Measurements from ENCODE around the gene COA3.
A peak's percentile ranks its signal among the peaks of the same experiment; 100 is the strongest.

Gene COA3

DNA sequence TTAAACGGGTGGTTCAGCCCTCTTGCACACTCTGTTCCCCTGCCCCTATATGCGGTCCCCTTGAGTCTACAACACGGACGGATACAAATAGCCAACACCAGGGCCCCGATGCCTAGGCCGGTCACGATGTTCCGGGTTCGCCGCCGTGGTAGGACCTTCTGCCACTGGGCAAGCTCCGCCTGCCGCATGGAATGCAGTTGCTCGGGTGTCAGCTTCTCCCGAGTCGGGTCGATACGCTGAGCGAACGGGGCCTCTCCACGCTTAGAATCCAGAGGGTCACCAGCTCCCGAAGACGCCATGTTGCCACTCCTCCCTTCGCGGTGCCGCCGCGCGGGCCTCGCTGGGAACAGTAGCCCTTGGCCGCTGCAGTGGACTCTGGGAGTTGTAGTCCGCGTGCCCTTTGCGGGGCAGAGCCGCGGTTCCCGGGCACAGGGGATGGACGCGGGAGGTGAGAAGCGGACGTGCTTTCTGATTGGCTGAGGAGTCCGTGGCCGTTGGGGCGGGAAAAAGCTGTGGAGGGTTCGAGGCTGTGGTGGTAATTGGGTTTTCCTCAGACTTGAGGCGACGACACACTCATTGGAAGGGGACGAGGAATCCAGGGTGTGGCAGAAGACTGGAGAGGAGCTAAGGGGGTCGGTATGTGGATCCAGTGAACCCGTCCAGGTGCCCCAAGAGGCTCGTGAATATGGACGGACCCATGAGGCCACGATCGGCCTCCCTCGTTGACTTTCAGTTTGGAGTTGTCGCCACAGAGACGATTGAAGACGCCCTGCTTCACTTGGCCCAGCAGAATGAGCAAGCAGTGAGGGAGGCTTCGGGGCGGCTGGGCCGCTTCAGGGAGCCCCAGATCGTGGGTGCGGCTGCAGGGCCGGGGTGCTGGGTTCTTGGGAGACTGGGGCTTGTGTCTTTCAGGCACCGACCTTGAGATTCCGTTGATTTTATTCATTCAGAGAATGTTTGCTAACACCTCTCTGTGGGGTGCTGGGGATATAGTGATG, at the start of gene COA3, which contains the start of gene CNTD1:
Gene COA3 (minus strand): TSS at position 322 of the 998 bp plus-strand sequence. CDS start 23 bp downstream, at position 299.
Gene CNTD1 (plus strand): TSS at position 479 of the 998 bp plus-strand sequence. CDS start 207 bp downstream, at position 686.
- no peak for TF ChIP-seq CTCF (IDR thresholded peaks at IDR 0.05; ENCODE audit: low read depth, low read length, missing control alignments)
- in situ Hi-C loops (cut with HindIII; ENCODE audit: low sequenced_read_pairs) = no loop called here
- DNase-seq (ENCODE audit: low read depth) = peak; percentile 51
- H3K4me3 ChIP-seq (ENCODE audit: low read depth, low read length) = peak within 1 kb of the TSS; percentile 94

DNA sequence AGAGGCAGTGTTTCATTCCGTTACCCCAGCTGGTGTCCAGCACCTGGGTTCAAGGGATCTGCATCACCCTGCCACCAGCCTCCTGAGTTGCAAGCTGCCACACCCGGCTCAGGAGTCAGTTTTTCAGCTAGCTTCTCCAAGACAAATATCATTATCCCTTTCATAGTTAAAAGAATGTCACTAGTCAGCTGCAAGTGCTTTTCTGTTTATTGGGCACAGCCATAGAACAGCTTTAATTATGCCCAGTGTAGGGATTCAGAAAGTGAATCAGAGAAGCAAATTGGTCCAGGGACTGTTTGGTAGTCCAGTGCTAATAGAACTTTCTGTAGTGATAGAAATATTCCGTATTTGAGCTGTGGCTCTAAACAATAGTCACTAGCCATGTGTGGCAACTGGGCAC, 49.6 kb upstream of the COA3 start:
- no peak overlapping the region for H3K4me3 ChIP-seq (ENCODE audit: low read depth, low read length)
- DNase-seq (ENCODE audit: low read depth) = no peak
- TF ChIP-seq CTCF (IDR thresholded peaks at IDR 0.05; ENCODE audit: low read depth, low read length, missing control alignments) = no peak
- in situ Hi-C loops (cut with HindIII; ENCODE audit: low sequenced_read_pairs) = no loop called here

DNA sequence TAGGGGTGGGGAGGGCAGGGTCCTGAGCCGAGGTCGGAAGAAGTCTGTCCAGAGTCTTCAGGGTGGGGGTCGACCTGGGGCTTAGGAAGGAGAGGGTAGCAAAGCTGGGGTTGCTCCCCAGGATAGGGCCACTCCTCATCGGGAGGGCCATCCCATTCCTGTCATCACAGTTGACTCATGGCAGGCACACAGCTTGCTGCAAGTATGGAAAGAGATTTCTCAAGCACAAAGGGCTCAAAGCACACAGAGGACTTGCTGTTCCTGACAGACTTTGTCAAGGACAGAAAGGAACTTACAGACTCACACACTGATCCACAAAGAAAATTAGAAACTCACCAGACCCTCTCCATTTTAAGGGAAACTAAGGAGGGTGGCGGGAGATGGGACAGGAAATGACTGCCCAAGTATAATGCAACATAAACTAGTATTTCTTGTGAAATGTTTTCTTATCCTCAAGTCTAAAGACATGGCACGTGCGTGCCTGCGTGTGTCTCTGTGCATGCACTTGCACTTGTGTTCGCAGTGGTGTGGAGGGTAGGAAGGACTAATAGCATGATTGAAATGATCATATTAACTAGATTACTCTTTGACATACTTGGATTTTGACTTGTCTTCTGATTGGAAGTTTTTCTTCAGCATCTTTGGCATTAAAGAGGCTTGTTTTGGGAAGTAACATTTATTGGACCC, 48.2 kb upstream of the COA3 start:
- DNase-seq (ENCODE audit: low read depth) = no peak
- in situ Hi-C loops (cut with HindIII; ENCODE audit: low sequenced_read_pairs) = no loop called here
- H3K4me3 ChIP-seq (ENCODE audit: low read depth, low read length) = no peak overlapping the region
- no peak for TF ChIP-seq CTCF (IDR thresholded peaks at IDR 0.05; ENCODE audit: low read depth, low read length, missing control alignments)

DNA sequence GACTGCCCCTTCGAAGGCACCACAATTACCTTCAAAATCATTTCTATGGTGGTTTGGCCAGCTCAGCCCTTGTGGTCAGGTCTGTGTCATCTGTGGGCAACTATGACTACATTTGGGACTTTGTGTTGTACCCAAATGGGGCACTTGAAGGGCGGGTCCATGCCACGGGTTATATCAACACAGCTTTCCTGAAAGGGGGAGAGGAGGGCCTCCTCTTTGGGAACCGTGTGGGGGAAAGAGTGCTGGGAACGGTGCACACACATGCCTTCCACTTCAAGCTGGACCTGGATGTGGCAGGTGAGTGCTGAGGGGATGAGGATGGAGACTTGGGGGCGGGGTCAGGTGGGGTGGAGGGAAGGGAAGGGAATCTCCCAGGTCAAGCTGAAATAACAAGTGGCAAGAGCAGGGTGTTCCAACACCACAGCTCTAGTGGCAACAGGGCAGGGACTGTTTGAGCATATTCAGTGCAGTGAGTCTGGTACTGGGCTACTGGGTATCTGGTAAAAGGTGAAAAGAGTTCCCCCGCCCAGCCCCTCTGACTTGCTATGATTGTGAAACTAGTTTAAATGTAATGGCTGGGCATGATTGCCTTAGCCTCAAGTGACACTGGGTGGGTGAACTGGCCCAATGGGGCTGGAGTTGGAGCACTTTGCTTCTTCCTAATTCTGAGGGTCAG, 47.6 kb upstream of the COA3 start:
- in situ Hi-C loops (cut with HindIII; ENCODE audit: low sequenced_read_pairs) = no loop called here
- no peak for TF ChIP-seq CTCF (IDR thresholded peaks at IDR 0.05; ENCODE audit: low read depth, low read length, missing control alignments)
- H3K4me3 ChIP-seq (ENCODE audit: low read depth, low read length) = no peak overlapping the region
- DNase-seq (ENCODE audit: low read depth) = no peak

- H3K4me3 ChIP-seq (ENCODE audit: low read depth, low read length) = no peak overlapping the region
- TF ChIP-seq CTCF (IDR thresholded peaks at IDR 0.05; ENCODE audit: low read depth, low read length, missing control alignments) = no peak
- DNase-seq (ENCODE audit: low read depth) = no peak
- in situ Hi-C loops (cut with HindIII; ENCODE audit: low sequenced_read_pairs) = no loop called here
Observed at GRCh38 chr17:42845556-42845917, 47.0 kb upstream of the COA3 start.
